Gastrocnemius medialis (tissue), 4 donors: ENCODE data around the gene HSD3B7. TPM values are rescaled to one million over a fixed set of nuclear protein-coding genes. Genes with fewer than 3 reads are reported as not detected.
A peak's percentile ranks its signal among the peaks of the same experiment; 100 is the strongest.

Experiments
- ATAC-seq, 2 donors: fragments of 150-250 bp; one replicate each; pipeline ENCODE4 v1.9.1; 2016
- DNase-seq, 2 donors: peaks; one replicate each; pipeline ENCODE4 v3.0.0-alpha.2; 2019
- H3K27ac ChIP-seq, 4 donors: fragments of 200-600 bp; sonication (generic); 1 replicate in 1 of 4; 2 replicates in 3 of 4; pipeline ENCODE4 v1.5.1; 2016 to 2018; ENCODE audit warnings: mild to moderate bottlenecking in 2 of 4, moderate library complexity in 1 of 4
- H3K27me3 ChIP-seq, 3 donors: fragments of 200-600 bp; sonication (generic) in 2 of 3; 1 replicate in 1 of 3; 2 replicates in 2 of 3; pipeline versions ENCODE4 v1.5.1 to v1.6.0; 2016 to 2019; ENCODE audit warnings: mild to moderate bottlenecking in 1 of 3, moderate library complexity in 1 of 3
- H3K36me3 ChIP-seq, 2 donors: fragments of 200-600 bp; sonication (generic) in 1 of 2; one replicate each; pipeline ENCODE4 v1.5.1; 2017 to 2018
- H3K4me1 ChIP-seq, 2 donors: fragments of 200-600 bp; sonication (generic) in 1 of 2; one replicate each; pipeline ENCODE4 v1.5.1; 2016 to 2017; ENCODE audit warnings: mild to moderate bottlenecking in 2 of 2
- H3K4me3 ChIP-seq, 4 donors: fragments of 200-600 bp; sonication (generic) in 3 of 4; 1 replicate in 1 of 4; 2 replicates in 3 of 4; pipeline ENCODE4 v1.5.1; 2016 to 2019; ENCODE audit warnings: mild to moderate bottlenecking in 2 of 4
- H3K9me3 ChIP-seq, 3 donors: fragments of 200-600 bp; sonication (generic) in 2 of 3; 1 replicate in 1 of 3; 2 replicates in 2 of 3; pipeline ENCODE4 v1.5.1; 2016 to 2019
- POLR2A ChIP-seq, 2 donors: fragments of 450-650 bp; IDR thresholded peaks; one replicate each; pipeline ENCODE4 v1.6.1; 2017; ENCODE audit warnings: antibody characterized with exemption in 2 of 2, mild to moderate bottlenecking in 2 of 2, moderate library complexity in 2 of 2
- in situ Hi-C, 4 donors: fragments of 200-750 bp; cut with MboI; loops; one replicate each; pipeline versions ENCODE4 v1.15.0 to v1.8.0; 2017; ENCODE audit warnings: low sequenced_read_pairs in 4 of 4
- intact Hi-C: fragments of 100-400 bp; cut with DNase I; formaldehyde crosslinking; loops from one replicate; pipeline ENCODE4 v1.15.1; 2023; ENCODE audit warnings: low total_unique reads
- total RNA-seq, 4 donors: library from RNA; depleted of rRNA; stranded (reverse); fragments of >200 nt; gene quantifications; one replicate each; pipeline versions ENCODE4 v1.1.0 to v1.2.3, GENCODE V29; 2016
- TF ChIP-seq, protein P1 (sequence below), 5 experiments: fragments of 450-650 bp in 3 of 5; fragments of 200-600 bp in 2 of 5; sonication (generic) in 2 of 5; IDR thresholded peaks in 4 of 5; conservative IDR thresholded peaks in 1 of 5; 1 replicate in 4 of 5; 2 replicates in 1 of 5; pipeline ENCODE4 v1.5.1; 2016 to 2019; ENCODE audit warnings: antibody characterized with exemption in 5 of 5, mild to moderate bottlenecking in 3 of 5, moderate library complexity in 3 of 5

The HSD3B7 gene
- total RNA-seq, 4 donors from 2014 or later = 1.5 to 6.8 (median 5.4) TPM

DNA sequence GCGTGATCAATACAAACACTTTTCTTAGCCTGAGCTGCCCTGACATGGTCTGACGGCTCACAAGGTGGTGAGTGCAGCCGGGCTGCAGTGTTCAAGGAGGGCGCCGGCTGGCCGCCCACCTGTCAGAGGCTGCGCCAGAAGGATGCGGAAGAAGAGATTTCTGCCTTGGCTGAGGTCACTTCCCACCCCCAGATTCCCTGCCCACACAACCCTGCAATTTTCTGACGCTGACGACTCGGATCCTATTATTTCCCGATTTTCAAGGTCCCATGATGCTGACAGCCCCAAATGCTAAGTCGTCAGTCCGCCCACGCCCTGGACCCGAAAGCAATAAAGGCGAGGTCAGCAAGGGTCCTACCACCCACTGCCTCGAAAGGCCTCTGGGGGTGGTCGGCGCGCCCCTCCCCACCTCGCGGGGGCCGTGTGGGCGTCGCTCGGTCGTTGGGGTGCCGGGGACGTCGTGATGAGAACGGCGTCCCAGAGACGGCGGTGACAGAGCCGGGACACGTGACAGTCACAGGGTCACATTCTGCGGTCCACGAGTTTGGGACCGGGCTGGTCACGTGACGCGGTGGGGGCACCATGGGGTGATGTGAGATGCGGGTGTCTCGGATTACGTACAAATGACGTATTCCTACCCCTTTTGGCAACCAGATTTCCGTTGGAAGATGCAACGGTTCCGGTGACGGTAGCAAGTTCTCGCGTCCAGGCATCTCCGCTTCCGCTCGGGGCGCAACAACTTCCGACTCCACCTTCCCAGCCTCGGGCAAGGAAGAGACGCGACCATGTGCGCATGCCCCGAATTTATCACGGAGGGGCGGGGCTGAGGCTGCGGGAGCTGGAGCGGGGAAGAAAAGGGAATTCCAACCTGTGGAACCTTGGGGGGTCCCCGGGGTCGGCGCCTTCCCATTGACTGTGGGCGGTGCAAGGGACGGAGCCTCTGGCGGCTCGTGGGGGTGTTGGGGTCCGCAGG, 48.0 kb downstream of the HSD3B7 start, which contains the start of gene STX4:
STX4 (plus strand) TSS at position 823 of the 973 bp plus-strand sequence. CDS start 248 bp downstream, outside the sequence.
- in situ Hi-C loops = loop anchor here in 1 of 4 donors (5.0 kb wide), 1 partner anchor 44 kb away; no protein-coding TSS in a partner anchor
- Histone ChIP-seq H3K27ac (peak within 1 kb of the TSS; percentile 91 to 98 (median 92)), H3K9me3 (no peaks in the 10 kb centered on the region), H3K36me3 (peaks cover 0 to 34% of the 10 kb centered on the region in 2 donors), H3K4me3 (peak within 1 kb of the TSS; percentile 82 to 99 (median 95)), H3K27me3 (no peaks in the 10 kb centered on the region), H3K4me1 (peaks cover 8 to 14% of the 10 kb centered on the region in 2 donors)
- peak; percentile 97 to 98 for DNase-seq
- intact Hi-C loops = loop anchor here (1.0 to 5.0 kb wide), 6 partner anchors 36 to 424 kb away; partner anchors contain the start of genes ARMC5, TRIM72, ZNF646 and ZNF668
- TF ChIP-seq, protein P1, sequence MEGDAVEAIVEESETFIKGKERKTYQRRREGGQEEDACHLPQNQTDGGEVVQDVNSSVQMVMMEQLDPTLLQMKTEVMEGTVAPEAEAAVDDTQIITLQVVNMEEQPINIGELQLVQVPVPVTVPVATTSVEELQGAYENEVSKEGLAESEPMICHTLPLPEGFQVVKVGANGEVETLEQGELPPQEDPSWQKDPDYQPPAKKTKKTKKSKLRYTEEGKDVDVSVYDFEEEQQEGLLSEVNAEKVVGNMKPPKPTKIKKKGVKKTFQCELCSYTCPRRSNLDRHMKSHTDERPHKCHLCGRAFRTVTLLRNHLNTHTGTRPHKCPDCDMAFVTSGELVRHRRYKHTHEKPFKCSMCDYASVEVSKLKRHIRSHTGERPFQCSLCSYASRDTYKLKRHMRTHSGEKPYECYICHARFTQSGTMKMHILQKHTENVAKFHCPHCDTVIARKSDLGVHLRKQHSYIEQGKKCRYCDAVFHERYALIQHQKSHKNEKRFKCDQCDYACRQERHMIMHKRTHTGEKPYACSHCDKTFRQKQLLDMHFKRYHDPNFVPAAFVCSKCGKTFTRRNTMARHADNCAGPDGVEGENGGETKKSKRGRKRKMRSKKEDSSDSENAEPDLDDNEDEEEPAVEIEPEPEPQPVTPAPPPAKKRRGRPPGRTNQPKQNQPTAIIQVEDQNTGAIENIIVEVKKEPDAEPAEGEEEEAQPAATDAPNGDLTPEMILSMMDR (IDR thresholded peaks at IDR 0.05 in 4 of 5, conservative IDR thresholded peaks at IDR 0.05 in 1 of 5) = peak in 3 of 5 experiments; percentile 2 to 54 (median 44)
- peak; percentile 54 to 68 for TF ChIP-seq POLR2A (IDR thresholded peaks at IDR 0.05)
- ATAC-seq = peak; percentile 91 to 93

DNA sequence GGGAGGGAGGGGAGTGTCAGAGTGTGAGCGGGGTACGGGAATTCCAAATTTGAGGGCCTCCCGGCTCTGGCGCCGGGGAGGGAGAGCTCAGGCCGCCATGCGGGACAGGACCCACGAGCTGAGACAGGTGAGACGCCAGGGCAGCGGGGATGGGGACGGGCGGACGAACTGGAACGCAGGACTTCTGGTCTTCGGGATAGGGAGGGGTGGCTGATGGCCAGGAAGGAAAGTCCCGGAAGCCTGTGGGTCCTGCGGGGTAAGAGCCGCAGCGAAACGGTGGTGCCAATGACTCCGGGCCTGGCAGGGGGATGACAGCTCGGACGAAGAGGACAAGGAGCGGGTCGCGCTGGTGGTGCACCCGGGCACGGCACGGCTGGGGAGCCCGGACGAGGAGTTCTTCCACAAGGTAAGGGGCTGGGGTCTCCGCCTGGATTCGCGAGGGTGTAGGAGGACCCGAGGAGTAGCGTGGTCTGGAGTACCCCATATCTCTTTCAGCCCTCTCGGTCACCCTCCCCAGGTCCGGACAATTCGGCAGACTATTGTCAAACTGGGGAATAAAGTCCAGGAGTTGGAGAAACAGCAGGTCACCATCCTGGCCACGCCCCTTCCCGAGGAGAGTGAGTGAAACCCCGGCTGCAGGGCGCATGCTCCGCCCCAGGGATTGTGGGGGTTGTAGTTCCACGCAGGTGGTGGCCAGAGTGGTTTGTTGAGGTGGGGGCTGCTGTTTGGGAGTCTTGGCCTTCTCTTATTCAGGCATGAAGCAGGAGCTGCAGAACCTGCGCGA, 48.9 kb downstream of the HSD3B7 start:
- peak; percentile 67 to 73 for TF ChIP-seq POLR2A (IDR thresholded peaks at IDR 0.05)
- TF ChIP-seq, protein P1 (IDR thresholded peaks at IDR 0.05 in 4 of 5, conservative IDR thresholded peaks at IDR 0.05 in 1 of 5) = no peak
- DNase-seq (peak; percentile 88 to 89), ATAC-seq (peak; percentile 70 to 71)
- Histone ChIP-seq H3K36me3 (peaks cover 0 to 43% of the 10 kb centered on the region in 2 donors), H3K4me1 (peaks cover 8 to 14% of the 10 kb centered on the region in 2 donors), H3K27me3 (no peaks in the 10 kb centered on the region), H3K9me3 (no peaks in the 10 kb centered on the region), H3K27ac (peak overlapping the region; percentile 91 to 98 (median 92)), H3K4me3 (peak overlapping the region; percentile 82 to 99 (median 95))
- intact Hi-C loops (loop anchor here (1.0 to 5.0 kb wide), 6 partner anchors 37 to 423 kb away; partner anchors contain the start of genes ARMC5, TRIM72, ZNF646 and ZNF668), in situ Hi-C loops (loop anchor here in 1 of 4 donors (5.0 kb wide), 1 partner anchor 43 kb away; no protein-coding TSS in a partner anchor)

DNA sequence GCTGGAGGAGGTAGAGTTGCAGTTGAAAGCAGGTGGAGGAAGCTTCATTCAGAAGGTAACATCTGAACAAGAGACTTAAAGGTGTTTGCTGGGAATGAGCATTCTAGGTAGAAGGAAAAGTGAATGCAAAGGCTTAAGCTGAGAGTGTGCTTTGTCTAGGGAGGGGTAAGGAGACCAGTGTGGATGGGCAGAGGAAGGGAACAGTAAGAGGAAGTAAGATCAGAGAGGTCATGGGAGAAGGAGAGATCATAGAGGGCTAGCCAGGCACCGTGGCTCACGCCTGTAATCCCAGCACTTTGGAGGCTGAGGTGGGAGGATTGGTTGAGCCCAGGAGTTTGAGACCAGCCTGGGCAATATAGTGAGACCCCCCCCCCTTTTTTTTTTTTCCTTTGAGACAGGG, 51.7 kb downstream of the HSD3B7 start:
- H3K27me3 ChIP-seq = no peaks in the 10 kb centered on the region

More for the DNA sequence above, 51.7 kb downstream of the HSD3B7 start:
- peaks cover 8 to 14% of the 10 kb centered on the region in 2 donors for H3K4me1 ChIP-seq
- DNase-seq = no peak
- no peak overlapping the region for H3K27ac ChIP-seq
- no peaks in the 10 kb centered on the region for H3K9me3 ChIP-seq
- peaks cover 0 to 68% of the 10 kb centered on the region in 2 donors for H3K36me3 ChIP-seq
- no peak for ATAC-seq
- H3K4me3 ChIP-seq = no peak overlapping the region
- intact Hi-C loops (no loop called here), in situ Hi-C loops (no loop called here)
- no peak for TF ChIP-seq POLR2A (IDR thresholded peaks at IDR 0.05)
- TF ChIP-seq, protein P1 (IDR thresholded peaks at IDR 0.05 in 4 of 5, conservative IDR thresholded peaks at IDR 0.05 in 1 of 5) = no peak

Other genes starting within 250 kb of the HSD3B7 start
- 10 to 100 TPM in 3 of 4 donors, 1 to 10 TPM in 1; 8.8 to 30.0 (median 21.6) TPM for gene PHKG2, start 236.8 kb upstream of the HSD3B7 start, total RNA-seq
- gene CFAP119, start 223.1 kb upstream of the HSD3B7 start, total RNA-seq = 1 to 10 TPM in 2 of 4 donors, under 1 TPM in 1, not detected in 1; 0.73 to 5.8 (median 1.7) TPM
- gene RNF40, start 222.9 kb upstream of the HSD3B7 start, total RNA-seq = 10 to 100 TPM; 42.8 to 90.0 (median 57.0) TPM
- gene ZNF629, start 198.0 kb upstream of the HSD3B7 start, total RNA-seq = 10 to 100 TPM in 2 of 4 donors, 1 to 10 TPM in 2; 9.1 to 12.7 (median 10.3) TPM
- 10 to 100 TPM; 16.4 to 24.5 (median 22.3) TPM for gene BCL7C, start 91.1 kb upstream of the HSD3B7 start, total RNA-seq
- 1 to 10 TPM; 2.3 to 5.6 (median 3.2) TPM for gene CTF1, start 88.6 kb upstream of the HSD3B7 start, total RNA-seq
- 1 to 10 TPM; 3.4 to 7.9 (median 4.8) TPM for gene FBXL19, start 61.6 kb upstream of the HSD3B7 start, total RNA-seq
- 10 to 100 TPM; 10.3 to 15.6 (median 12.5) TPM for gene ORAI3, start 36.1 kb upstream of the HSD3B7 start, total RNA-seq
- gene SETD1A, start 27.5 kb upstream of the HSD3B7 start, total RNA-seq = 10 to 100 TPM in 2 of 4 donors, 1 to 10 TPM in 2; 3.8 to 15.4 (median 9.8) TPM
- gene STX1B, start 25.4 kb downstream of the HSD3B7 start, total RNA-seq = under 1 TPM in 2 of 4 donors, not detected in 2; 0.13 to 0.36 TPM
- 10 to 100 TPM; 14.9 to 24.3 (median 21.4) TPM for gene STX4, start 48.4 kb downstream of the HSD3B7 start, total RNA-seq
- 10 to 100 TPM in 2 of 4 donors, 1 to 10 TPM in 2; 6.6 to 16.0 (median 11.0) TPM for gene ZNF668, start 89.0 kb downstream of the HSD3B7 start, total RNA-seq
- gene ZNF646, start 89.2 kb downstream of the HSD3B7 start, total RNA-seq = 10 to 100 TPM; 11.7 to 33.2 (median 21.5) TPM
- gene PRSS53, start 103.7 kb downstream of the HSD3B7 start, total RNA-seq = under 1 TPM; 0.07 to 0.75 (median 0.21) TPM
- gene VKORC1, start 109.6 kb downstream of the HSD3B7 start, total RNA-seq = 10 to 100 TPM; 20.1 to 35.9 (median 32.9) TPM
- gene BCKDK, start 123.2 kb downstream of the HSD3B7 start, total RNA-seq = 10 to 100 TPM; 24.7 to 68.9 (median 50.9) TPM
- 100 to 1,000 TPM in 1 of 4 donors, 10 to 100 TPM in 3; 44.3 to 102 (median 54.3) TPM for gene KAT8, start 132.5 kb downstream of the HSD3B7 start, total RNA-seq
- gene PRSS8, start 150.5 kb downstream of the HSD3B7 start, total RNA-seq = 1 to 10 TPM in 1 of 4 donors, under 1 TPM in 1, not detected in 2; 0.24 to 1.2 TPM
- 1 to 10 TPM in 3 of 4 donors, not detected in 1; 1.0 to 8.1 (median 3.7) TPM for gene PRSS36, start 164.9 kb downstream of the HSD3B7 start, total RNA-seq
- gene FUS, start 194.9 kb downstream of the HSD3B7 start, total RNA-seq = 10 to 100 TPM; 20.6 to 45.9 (median 35.1) TPM
- gene PYCARD, start 217.6 kb downstream of the HSD3B7 start, total RNA-seq = 10 to 100 TPM in 1 of 4 donors, 1 to 10 TPM in 3; 1.3 to 16.4 (median 3.7) TPM
- gene TRIM72, start 228.9 kb downstream of the HSD3B7 start, total RNA-seq = 100 to 1,000 TPM in 2 of 4 donors, 10 to 100 TPM in 2; 76.7 to 101 (median 97.4) TPM
- not detected for gene PYDC1, start 231.9 kb downstream of the HSD3B7 start, total RNA-seq